COLO668 (cell line): ENCODE measurements around the gene SIRT7.

Experiments used
- DNase-seq: peaks from one replicate; lab custom pipeline; 2025; ENCODE audit not compliant: unreplicated experiment; lab: John Stamatoyannopoulos, UW

The SIRT7 gene

DNA sequence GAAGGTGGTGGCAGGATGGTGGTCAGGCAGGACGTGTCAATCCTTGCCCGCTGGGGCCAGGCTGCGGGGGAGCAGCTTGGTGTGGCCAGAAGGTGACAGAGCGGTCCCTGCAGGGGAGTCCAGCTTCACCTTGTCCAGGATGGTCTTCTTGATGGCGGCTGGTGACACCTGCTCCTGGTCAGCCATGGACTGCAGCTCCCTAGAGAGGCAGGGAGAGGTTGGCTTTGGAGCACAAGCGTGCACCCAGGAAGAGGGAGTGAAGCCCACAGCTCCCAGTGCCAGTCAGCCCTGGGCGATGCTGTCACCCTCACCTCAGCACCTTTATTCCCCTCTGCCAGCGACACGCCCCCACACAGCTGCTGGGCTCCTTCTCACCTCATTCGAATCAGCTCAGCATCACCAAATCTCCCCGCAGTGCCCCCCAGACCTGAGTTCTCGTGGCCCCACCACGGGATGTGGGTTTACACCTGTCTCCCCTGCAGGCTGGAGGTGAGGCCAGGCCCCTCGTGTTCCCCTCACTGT is 15.3 kb upstream of the SIRT7 start:
- no peak for DNase-seq

DNA sequence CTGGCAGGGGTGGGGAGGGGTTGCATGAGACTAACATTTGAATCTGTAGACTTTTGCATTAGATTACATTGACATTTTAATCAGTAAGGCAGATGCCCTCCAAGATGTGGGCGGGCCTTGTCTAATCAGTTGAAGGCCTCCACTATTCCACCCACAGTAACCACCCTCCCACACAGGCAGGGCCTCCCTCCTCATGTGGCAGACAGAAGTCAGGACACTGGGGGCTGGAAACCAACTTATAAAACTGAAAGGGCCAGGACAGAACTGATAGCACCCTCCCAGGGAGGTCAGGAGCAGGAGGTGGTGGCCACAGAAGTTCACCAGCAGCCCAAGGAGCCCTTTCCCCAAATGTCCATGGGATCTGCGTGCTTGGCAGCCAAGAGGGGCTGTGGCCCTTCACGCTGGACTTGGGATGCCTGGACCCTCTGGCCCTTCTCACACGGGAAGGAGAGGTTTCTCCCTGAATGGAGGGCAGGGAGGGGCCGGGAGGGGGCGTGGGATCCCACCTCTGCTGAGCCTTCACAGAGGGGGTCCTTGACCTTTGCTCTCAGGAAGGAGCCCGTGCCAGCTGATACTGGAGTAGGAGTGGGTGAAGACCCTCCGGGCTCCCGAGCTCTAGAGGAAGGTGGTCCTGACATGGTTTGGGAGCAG is 14.5 kb upstream of the SIRT7 start:
- no peak for DNase-seq

DNA sequence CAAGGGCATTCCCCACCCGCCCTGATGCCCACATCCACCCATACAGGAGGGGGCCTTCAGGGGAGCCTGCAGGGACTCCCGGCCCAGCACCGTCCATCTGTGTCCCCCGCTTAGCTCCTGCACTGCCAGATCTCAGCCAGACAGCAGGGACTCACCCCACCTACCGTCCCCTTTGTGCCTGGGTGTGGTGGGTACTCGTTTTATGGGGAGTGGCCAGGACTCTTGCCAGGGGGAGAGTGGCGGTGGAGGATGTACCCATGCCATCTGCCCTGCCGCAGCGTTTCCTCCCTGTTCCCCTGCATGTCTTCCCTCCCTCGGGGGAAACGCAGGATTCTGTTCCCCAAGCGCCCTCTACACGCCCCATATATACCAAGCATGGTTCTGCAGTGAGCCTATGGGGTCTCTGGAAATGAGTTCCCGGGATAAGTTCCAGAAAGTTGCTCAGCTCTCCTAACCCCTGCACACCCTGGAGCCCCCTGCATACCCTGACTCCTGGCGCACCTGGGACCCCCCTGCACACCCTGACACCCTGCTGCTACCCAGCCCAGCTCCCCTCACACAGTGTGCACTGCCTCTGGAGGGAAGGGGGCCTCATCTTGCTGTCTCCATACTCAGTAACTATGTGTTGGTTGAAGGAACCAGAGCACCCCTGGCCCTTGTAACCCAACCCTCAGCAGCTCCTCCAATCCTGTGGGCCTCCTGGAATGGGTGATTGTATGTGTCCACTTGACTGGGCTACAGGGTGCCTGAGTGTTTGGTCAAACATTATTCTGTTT is 13.8 kb upstream of the SIRT7 start:
- DNase-seq, result no peak

DNA sequence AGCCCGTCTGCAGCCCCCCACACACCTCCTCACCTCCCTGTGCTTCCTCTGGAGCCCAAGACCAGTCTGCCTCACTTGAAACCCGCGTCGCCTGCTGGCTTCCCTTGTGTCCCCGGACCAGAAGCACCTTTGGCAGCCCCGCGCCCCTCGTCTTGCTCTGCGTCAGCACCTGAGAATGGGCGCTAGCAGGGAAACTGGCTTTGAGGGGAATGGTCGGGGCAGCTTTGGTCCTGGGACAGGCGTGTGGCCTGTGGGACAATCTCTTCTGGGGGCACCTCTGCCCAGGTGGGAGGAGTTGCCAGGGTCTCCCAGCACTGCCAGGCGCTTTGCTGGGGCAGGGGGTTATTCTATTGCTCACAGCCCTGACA is 13.2 kb upstream of the SIRT7 start:
- DNase-seq, result no peak

DNA sequence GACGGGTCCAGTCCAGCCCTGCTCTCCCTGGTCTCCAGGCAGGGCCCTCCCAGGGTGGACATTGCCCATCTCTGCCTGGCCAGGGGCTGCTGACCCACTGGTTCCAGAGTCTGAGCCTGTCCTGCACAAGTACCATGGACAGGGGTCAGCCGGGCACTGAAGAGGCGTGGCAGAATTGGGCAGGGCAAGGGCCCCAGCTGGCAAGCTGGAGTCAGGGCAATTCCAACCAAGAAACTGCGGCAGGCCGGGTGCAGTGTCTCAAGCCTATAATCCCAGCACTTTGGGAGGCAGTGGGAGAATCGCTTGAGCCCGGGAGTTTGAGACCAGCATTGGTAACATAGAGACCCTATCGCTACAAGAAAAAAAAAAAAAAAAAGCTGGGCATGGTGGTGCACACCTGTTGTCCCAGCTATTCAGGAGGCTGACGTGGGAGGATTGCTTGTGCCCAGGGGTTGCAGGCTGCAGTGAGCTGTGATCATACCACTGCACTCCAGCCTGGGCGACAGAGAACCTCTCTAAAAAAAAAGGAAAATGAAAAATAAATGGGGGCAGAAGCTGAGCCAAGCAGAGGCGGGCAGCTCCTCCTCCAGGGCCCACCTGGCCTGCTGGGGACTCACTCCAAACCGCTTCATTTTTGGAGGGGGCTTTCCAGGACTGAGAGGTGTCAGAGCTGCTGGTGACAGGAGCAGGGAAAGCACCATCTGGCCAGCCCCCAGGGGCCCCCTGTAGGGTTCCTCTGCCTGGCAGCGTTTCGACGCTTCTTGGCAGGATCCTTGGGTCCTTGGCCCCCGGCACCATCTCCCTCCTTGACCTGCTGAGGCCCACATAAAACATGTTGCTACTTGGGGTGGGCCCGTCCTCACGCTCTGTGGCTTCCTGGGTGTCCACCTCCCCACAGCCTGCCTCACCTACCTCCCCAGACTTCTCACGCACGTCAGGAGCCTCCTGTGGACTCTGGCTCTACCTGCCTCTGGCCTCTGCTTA is 12.5 kb upstream of the SIRT7 start:
- no peak for DNase-seq

DNA sequence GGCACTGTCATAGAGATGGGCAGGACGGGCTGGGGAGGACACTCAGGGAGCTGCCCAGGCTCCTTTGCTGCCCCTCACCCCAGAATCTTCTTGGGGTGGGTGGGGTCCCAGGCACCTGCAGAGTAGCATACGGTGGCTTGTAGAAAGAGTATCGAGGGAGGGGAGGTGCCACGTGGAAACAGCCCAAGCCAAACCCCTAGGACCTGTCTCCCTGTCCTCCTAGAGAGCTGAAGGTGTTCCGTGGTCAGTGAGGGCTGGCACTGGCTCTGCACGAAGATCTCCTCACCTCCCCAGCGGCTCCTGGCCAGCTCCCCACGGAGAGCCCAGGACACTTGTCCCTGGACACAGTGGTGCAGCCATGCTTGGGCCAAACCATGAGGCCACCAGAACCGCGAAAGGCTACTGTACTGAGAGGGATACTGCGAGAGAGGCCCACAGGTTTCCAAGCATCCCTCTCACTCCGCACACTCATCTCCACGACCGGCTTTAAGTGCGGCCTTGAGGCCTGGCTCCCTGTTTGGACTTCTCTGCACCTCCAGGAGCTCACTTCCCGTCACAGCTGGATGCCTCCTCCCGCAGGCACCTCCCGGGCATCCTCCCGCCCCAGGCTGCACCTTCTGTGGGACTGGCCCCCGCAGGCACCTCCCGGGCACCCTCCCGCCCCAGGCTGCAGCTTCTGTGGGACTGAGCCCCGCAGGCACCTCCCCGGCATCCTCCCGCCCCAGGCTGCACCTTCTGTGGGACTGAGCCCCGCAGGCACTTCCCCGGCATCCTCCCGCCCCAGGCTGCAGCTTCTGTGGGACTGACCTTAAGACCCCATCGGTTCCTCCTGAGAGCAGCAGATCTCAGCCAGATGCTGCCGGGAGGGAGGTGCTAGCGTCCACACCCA is 11.5 kb upstream of the SIRT7 start:
- no peak for DNase-seq

DNA sequence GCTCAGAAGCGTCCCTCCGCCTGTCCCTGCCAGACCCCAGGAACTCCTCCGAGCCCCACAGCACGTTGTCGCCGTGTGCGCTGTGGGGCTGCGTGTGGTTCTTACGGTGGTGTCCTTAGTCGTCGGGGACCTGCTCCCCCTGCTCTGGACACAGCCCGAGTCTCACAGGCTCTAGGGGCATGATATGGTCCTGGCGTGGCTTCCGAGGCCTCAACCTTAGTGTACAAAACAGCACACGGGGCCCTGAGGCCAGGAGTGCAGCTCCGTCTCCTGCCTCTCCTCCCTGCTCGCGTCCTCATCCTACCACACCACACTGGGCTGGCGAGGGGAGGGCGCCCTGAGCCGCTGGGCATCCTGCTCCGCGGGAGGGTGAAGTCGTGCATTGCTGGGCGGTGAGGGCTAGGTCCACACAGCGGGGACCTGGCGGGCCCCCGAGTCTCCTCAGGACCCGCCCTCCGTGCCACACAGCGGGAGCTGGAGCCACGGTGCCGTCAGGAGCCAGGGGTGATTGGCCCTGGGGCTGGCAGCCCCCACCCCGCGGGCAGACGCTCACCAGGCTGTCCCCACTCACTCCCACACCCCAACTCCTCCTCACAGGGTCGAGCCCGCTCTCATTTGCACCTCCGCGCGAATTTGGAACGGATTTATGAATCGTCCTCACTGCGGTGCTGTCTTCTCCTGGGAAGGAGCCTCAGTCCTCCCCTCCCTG is 10.7 kb upstream of the SIRT7 start:
- peak; percentile 32 for DNase-seq

DNA sequence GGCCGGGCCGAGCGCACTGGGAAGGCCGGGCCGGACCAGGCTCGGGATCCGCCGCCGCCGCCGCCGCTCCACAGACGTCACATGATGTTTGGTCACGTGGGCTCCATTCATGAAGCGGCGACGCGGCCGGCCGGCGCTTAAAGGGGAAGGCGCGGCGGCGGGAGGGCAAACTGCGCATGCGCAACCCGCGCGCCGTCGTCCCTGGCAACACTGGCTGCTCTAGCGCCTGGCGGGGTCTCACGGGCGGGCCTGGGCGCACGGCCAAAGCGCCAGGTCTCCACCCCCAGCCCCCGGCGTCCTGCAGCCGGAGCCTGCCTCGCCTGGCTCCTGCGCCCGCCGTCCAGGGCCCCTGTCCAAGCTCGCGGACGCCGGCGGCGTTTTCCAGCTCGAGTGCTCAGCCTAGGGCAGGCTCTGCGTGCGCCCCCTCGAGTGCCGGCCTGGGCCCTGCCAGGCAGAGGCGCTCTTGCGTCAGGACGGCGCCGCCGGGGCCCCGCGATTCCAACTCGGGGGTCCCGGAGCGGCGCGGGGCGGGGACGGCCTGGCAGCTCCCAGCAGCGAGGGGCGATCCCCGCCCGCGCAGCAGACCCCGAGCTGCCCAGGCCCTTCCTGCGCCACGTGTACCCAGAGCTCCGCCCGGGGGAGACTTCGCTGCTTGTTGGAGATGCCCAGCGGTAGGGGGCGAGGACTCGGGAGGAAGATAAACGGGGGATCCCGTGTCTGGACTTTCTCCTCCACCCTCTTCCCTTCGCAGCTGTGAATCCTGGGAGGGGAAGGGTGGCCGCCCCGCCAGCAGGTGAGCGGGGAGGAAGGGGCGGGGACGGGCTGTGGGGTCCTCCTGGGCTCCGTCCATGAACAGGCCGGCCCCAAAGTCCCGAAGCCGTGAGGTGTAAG is 9.9 kb upstream of the SIRT7 start, which contains the start of gene MAFG:
Gene MAFG, minus strand, starts transcription at position 83 of the 891 bp plus-strand sequence. CDS start 4,550 bp downstream, outside the sequence.
- peak; percentile 93 for DNase-seq

DNA sequence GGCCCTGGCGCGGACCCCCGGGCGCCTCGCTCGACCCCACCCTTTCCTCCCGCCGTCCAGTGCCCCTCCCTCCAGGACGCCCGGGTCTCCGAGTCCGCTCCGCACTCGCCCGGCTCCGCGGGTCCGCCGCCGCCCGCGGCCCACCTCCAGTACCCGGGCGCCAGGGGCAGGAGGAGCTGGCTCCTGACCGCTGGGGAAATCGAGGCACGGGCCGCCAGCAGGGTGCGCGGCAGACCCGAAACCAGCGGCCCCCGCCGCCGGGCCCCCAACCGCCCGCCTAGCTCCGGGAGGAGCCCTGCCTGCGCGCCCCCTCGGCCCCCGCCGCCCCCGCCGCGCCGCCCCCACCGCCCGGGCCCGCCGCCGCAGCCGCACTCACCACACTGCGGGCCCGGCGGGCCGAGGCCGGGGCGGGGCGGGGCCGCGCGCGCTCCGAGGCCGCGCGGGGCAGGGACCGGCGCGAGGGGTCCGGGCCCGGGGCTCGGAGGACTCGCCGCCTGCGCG is 9.2 kb upstream of the SIRT7 start:
- DNase-seq, result no peak

DNA sequence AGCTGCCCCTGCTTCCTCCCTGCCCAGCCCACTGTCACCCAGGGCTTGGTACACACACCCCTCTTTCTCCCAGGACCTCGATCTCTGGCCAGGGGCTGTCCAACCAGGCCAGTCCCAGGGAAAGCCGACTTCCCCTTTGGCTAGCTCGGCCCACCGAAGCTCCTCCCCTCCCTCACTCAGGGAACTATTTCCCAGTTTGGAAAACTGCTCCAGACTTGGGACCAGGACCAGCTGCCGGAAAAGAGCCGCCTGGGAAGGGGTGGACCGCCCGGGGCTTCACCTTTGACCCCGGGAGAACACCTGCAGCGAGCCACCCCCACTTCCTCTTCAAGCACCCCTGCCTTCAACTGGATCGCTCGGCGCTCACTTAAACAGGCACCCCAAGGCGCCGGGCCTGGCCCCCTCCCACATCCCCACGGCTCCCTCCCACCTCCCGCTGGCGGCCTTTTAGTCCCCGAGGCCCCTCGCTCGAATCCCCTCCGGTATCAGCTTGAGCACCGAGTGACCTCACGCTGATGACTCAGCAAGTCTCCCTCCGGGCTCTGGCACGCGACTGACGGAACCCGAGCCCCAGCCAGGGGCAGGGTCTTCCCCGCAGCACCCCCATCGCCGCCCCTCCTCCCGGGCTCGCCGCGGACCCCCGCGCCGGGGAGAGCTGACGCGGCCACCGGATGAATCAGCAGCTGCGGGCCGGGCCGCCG is 8.6 kb upstream of the SIRT7 start:
- DNase-seq, result peak; percentile 82

DNA sequence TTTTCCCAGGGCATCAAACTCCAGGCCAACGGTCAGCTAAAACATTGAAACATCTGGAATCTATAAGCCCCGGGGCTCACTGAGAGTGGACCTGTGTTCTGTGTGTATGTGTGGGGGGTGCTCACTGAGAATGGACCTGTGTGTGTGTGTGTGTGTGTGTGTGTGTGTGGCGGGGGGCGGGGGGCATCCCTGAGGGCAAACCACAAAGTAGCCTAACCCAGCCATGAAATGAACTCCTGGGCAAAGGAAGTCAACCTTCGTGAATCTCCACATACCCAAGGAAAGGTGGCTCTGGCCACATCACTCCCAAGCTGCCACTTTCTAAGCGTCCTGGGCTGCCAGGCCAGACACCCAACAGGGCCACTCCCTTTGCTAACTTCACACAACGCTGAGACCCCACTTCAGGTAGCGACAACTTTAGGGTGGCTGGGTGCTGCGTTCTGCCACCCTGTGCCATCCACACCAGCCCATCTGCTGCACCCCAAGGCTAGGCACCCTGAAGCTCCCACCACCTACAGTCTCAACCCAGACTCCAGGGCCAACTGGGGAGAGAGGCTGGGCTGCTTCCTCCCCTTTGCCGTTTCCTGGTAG is 8.0 kb upstream of the SIRT7 start:
- DNase-seq, result no peak

DNA sequence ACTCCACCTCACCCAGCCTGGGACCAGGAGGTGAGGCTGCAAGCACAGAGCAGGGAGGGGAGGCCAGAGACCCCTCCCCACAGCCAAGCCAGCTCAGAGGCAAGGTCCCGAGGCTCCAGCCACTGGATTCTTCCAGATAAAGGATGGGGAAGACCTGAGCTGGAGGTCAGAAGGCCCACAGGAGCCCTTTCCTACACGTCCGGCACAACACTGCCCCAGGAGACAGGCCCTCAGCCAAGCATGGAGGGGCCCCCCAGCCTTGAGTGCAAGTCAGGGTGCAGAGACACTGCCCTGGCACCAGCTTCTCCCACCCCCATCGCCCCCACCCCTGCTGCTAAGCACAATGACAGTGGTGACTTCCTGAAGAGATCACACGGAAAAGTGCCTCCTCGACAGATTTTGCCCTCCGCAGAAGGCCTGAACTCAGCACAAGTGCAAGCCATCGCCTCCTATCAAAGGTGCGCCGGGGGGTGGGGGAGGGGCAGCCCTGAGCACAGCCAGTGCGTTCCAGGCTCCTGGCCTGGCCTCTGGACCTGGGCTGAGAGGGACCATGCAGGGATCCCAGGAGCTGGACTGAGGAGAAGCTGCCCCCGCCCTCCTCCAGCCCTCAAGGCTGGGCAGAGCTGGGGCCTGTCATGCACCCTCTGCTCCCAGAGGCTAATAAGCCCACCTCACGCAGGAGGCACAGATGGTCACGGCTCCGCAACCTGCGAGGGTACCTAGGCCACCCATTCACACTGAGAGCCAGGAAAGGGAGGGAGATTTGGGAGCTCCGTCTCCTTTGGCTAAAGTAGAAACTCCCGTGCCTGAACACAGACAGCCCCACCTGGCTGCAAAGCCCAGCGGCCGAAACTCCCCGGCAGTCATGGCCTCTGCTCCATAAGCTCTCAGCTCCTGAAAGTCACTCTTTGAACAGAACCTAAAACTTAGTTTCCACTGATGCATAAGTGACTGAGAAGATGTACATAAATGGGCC is 6.9 kb upstream of the SIRT7 start:
- DNase-seq, result peak; percentile 36

DNA sequence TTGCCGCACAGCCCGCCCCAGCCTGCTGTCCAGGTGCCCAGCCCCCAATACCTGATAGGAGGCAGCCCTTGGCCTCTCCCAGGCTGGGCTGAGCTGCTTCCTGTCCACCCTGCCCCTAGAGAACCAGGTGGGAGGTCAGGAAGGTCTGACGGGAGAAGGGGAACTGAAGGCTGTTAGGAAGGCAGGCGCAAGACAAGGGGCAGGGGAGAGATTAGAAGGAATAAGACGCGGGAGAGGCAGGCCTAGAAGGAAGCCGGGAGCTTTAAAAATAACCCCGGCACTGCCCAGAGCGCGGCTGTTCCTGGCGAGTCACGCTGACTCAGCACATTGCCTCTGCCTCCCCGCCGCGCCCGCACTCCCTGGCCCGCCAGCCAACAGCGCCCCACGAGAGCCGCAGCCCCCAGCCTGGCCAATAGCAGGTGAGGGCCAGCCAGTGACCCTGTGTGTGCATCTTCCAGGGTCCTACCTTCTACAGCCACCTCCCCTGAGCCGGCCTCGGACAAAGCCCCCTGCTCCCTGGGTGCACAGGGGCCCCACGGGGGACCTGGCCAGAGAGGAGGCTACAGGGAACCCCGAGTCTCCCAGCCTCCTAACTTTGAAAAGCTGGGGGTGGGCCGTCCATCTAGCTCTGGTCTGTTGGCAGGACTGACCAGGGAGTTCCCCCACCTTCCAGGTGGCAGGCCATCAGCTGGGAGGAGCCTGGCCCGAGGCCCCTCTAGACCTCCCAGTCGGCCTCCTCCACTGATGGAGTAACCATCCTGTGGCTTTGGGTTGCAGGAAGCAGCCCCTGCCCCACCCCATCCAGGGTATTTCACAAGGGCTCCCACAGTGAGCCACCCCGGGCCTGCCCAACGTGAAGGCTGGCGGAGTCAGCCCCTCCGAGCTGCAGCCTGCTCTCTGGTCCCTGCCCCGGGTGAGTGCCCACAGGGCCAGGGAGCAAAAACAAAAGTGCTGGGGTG is 5.6 kb upstream of the SIRT7 start:
- peak; percentile 38 for DNase-seq

DNA sequence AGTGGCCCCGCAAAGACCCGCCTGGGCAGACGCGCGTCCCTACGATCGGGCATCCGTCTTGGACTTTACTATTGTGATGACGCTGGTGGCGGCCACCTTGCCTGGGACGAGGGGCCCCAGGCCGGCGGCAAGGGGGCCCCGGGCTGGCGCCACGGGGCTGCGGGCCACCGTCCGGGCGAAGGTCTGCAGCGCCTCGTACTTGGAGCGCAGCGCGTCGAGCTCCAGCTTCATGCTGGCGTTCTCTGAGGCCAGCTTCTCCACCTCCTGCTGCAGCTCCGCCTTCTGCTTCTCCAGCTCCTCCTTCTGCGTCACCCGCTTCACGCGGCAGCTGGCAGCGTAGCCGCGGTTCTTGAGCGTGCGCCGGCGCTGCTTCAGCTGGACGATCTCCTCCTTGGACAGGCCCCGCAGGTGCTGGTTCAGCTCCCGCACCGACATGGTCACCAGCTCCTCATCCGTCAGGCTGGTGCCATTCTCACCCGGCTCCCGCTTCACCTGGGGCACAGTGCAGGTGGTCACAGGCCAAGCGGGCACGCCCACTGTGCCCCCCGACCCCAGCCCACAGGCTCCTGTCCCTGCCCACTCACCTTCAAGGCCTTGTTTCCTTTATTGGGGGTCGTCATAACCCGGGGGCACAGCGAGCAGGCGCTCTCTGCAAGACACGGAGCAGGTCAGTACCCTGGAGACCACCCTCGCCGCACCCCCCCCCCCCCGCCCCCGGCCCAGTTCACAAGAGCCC is 4.8 kb upstream of the SIRT7 start:
- DNase-seq, result no peak
